Keratinocyte (primary cell): ENCODE data around the gene RALGPS2. TPM values are rescaled to one million over a fixed set of nuclear protein-coding genes. Genes with fewer than 3 reads are reported as not detected.

Source experiments
- DNase-seq: peaks from one replicate; pipeline ENCODE4 v3.0.0-alpha.2; 2011; ENCODE audit warnings: low read depth, missing footprints, low spot score
- FAIRE-seq: peaks from 2 replicates; lab custom pipeline; 2011; peaks lifted over from hg19 to GRCh38; lab: Jason Lieb, UNC
- H2AFZ ChIP-seq: 2 replicates; pipeline ENCODE4 v1.6.0; 2012; ENCODE audit warnings: low read length, control low read depth, inconsistent platforms; ENCODE audit not compliant: control insufficient read depth
- H3K27ac ChIP-seq: 2 replicates; pipeline ENCODE4 v1.5.1; 2011; ENCODE audit warnings: low read length; ENCODE audit not compliant: control insufficient read depth, insufficient read depth
- H3K27me3 ChIP-seq: 3 replicates; pipeline ENCODE4 v1.6.0; 2011; ENCODE audit warnings: low read length; ENCODE audit not compliant: control insufficient read depth, insufficient read depth; ENCODE audit errors: extremely low read depth
- H3K36me3 ChIP-seq, 2 experiments: 2 replicates in 1 of 2; 3 replicates in 1 of 2; pipeline ENCODE4 v1.5.1; 2011; ENCODE audit warnings: low read length in 2 of 2, mild to moderate bottlenecking in 1 of 2; ENCODE audit not compliant: control insufficient read depth in 2 of 2, insufficient read depth in 2 of 2; ENCODE audit errors: extremely low read depth in 1 of 2
- H3K4me1 ChIP-seq: 3 replicates; pipeline ENCODE4 v1.5.1; 2011; ENCODE audit warnings: low read length; ENCODE audit not compliant: control insufficient read depth, insufficient read depth; ENCODE audit errors: extremely low read depth
- H3K4me2 ChIP-seq: 3 replicates; pipeline ENCODE4 v1.6.0; 2011; ENCODE audit warnings: low read depth, low read length; ENCODE audit not compliant: control insufficient read depth, insufficient read depth; ENCODE audit errors: extremely low read depth
- H3K4me3 ChIP-seq, 3 experiments: fragments of 200-600 bp in 1 of 3; sonication (generic) in 1 of 3; 2 replicates in 2 of 3; 3 replicates in 1 of 3; pipeline ENCODE4 v1.5.1; 2011 to 2016; ENCODE audit warnings: low read length in 3 of 3, mild to moderate bottlenecking in 3 of 3, control low read depth in 2 of 3, inconsistent platforms in 1 of 3, low read depth in 1 of 3, mixed read lengths in 1 of 3, mixed run types in 1 of 3, moderate library complexity in 1 of 3; ENCODE audit not compliant: control insufficient read depth in 2 of 3, insufficient read depth in 2 of 3; ENCODE audit errors: extremely low read depth in 1 of 3
- H3K79me2 ChIP-seq: 2 replicates; pipeline ENCODE4 v1.6.0; 2012; ENCODE audit warnings: low read length; ENCODE audit not compliant: control insufficient read depth, insufficient read depth
- H3K9ac ChIP-seq: 3 replicates; pipeline ENCODE4 v1.6.0; 2011; ENCODE audit warnings: low read length; ENCODE audit not compliant: control insufficient read depth, insufficient read depth; ENCODE audit errors: extremely low read depth
- H3K9me1 ChIP-seq: 3 replicates; pipeline ENCODE4 v1.6.0; 2011; ENCODE audit warnings: low read length; ENCODE audit not compliant: control insufficient read depth, insufficient read depth; ENCODE audit errors: extremely low read depth
- H3K9me3 ChIP-seq: 2 replicates; pipeline ENCODE4 v1.5.1; 2012; ENCODE audit warnings: low read depth, low read length; ENCODE audit not compliant: control insufficient read depth
- H4K20me1 ChIP-seq: 3 replicates; pipeline ENCODE4 v1.6.0; 2011; ENCODE audit warnings: low read length; ENCODE audit not compliant: control insufficient read depth, insufficient read depth; ENCODE audit errors: extremely low read depth
- CTCF ChIP-seq, 3 experiments: IDR thresholded peaks in 1 of 3; conservative IDR thresholded peaks in 1 of 3; optimal IDR thresholded peaks in 1 of 3; 2 replicates in 2 of 3; 3 replicates in 1 of 3; pipeline versions ENCODE3 to v1.5.1; 2011; ENCODE audit warnings: low read length in 3 of 3, mild to moderate bottlenecking in 3 of 3, moderate library complexity in 2 of 3, control low read depth in 1 of 3, inconsistent platforms in 1 of 3; ENCODE audit not compliant: insufficient read depth in 2 of 3; ENCODE audit errors: extremely low read depth in 1 of 3
- EZH2 ChIP-seq: IDR thresholded peaks from one replicate; pipeline ENCODE4 v1.6.1; 2012; ENCODE audit warnings: inconsistent platforms, mild to moderate bottlenecking, low read length, moderate library complexity
- dilution Hi-C: fragments of 300-500 bp; cut with MboI; formaldehyde crosslinking; loops from one replicate; pipeline ENCODE4 v1.7.0; 2020; ENCODE audit warnings: low sequenced_read_pairs; ENCODE audit not compliant: extremely low pct_ligation_motif_present
- polyA plus RNA-seq, 5 experiments: library from polyadenylated mRNA; depleted of rRNA in 3 of 5; stranded (reverse) in 3 of 5; stranded (forward) in 1 of 5; unstranded in 1 of 5; fragments of >200 nt; gene quantifications; 1 replicate in 1 of 5; 2 replicates in 3 of 5; 3 replicates in 1 of 5; pipeline versions ENCODE4 v1.2.1 to v1.2.3, GENCODE V29; 2011 to 2012; ENCODE audit warnings: missing spikeins in 2 of 5, low read depth in 1 of 5, low replicate concordance in 1 of 5

Gene RALGPS2
- polyA plus RNA-seq, 1 donor (not counting 4 experiments of a cell fraction or from before 2014, with no cell fraction given), result 14.8 TPM

GRCh38 chr1:178938959-178939317 lies 213.9 kb downstream of the RALGPS2 start:
- dilution Hi-C loops, result no loop called here
- peaks cover 13% of the 10 kb centered on the region for H3K27me3 ChIP-seq
- peak overlapping the region; percentile 27 for H3K4me2 ChIP-seq
- H3K9me1 ChIP-seq, result no peaks in the 10 kb centered on the region
- H2AFZ ChIP-seq, result peak overlapping the region; percentile 26
- no peak overlapping the region for H3K4me3 ChIP-seq
- no peaks in the 10 kb centered on the region for H3K9me3 ChIP-seq
- H3K79me2 ChIP-seq, result no peaks in the 10 kb centered on the region
- FAIRE-seq, result no peak
- no peaks in the 10 kb centered on the region for H4K20me1 ChIP-seq
- no peak overlapping the region for H3K27ac ChIP-seq
- no peak overlapping the region for H3K9ac ChIP-seq
- DNase-seq, result no peak
- H3K4me1 ChIP-seq, result peaks cover 14% of the 10 kb centered on the region
- H3K36me3 ChIP-seq, result no peaks in the 10 kb centered on the region
- TF ChIP-seq CTCF (optimal IDR thresholded peaks at IDR 0.05 in 1 of 3, IDR thresholded peaks at IDR 0.05 in 1 of 3, conservative IDR thresholded peaks at IDR 0.05 in 1 of 3; ENCODE audit: extremely low read depth in 1 of 3, insufficient read depth in 2 of 3, low read length in 3 of 3) (no peak), EZH2 (no peak)

GRCh38 chr1:178939338-178940067 lies 214.5 kb downstream of the RALGPS2 start:
- Histone ChIP-seq H4K20me1 (no peaks in the 10 kb centered on the region), H2AFZ (peak overlapping the region; percentile 26), H3K9me1 (no peaks in the 10 kb centered on the region), H3K4me1 (peaks cover 14% of the 10 kb centered on the region), H3K36me3 (no peaks in the 10 kb centered on the region), H3K27me3 (peaks cover 13% of the 10 kb centered on the region), H3K79me2 (no peaks in the 10 kb centered on the region), H3K27ac (no peak overlapping the region), H3K4me2 (peak overlapping the region; percentile 27), H3K9ac (no peak overlapping the region), H3K9me3 (no peaks in the 10 kb centered on the region), H3K4me3 (no peak overlapping the region)
- dilution Hi-C loops, result no loop called here
- TF ChIP-seq EZH2, result no peak
- TF ChIP-seq CTCF (optimal IDR thresholded peaks at IDR 0.05 in 1 of 3, IDR thresholded peaks at IDR 0.05 in 1 of 3, conservative IDR thresholded peaks at IDR 0.05 in 1 of 3; ENCODE audit: extremely low read depth in 1 of 3, insufficient read depth in 2 of 3, low read length in 3 of 3), result no peak
- no peak for FAIRE-seq
- DNase-seq, result no peak
